HCT116 (cell line): ENCODE results near the gene CNNM3. TPM values are rescaled to one million over a fixed set of nuclear protein-coding genes. Genes with fewer than 3 reads are reported as not detected.

Experiments used
- ATAC-seq: fragments of 200-7000 bp; cut with Tn5 transposase; 2 replicates; pipeline ENCODE4 v1.9.1; 2020; ENCODE audit warnings: mild to moderate bottlenecking, moderate library complexity
- BruUV-seq: library from RNA; stranded (reverse); fragments of 400-500 nt; replicated peaks from 2 replicates; lab custom pipeline; 2021; lab: Mats Ljungman, UMichigan
- CTCF ChIA-PET: fragments of 300-600 bp; sonication (Branson Sonifier 250); formaldehyde crosslinking; loops from one replicate; lab custom pipeline; 2021; ENCODE audit warnings: antibody characterized with exemption; lab: Charles Lee
- POLR2A ChIA-PET: fragments of 300-600, 350-600 bp; sonication (Branson Sonifier 250); formaldehyde crosslinking; loops from one replicate; lab custom pipeline; 2021; ENCODE audit warnings: antibody characterized with exemption; lab: Charles Lee
- RAD21 ChIA-PET, 2 experiments: fragments of 300-600 bp; sonication (Branson Sonifier 250); formaldehyde crosslinking; loops; one replicate each; lab custom pipeline; 2023; ENCODE audit warnings: low total read pairs in 2 of 2; ENCODE audit not compliant: uncharacterized antibody in 2 of 2, unreplicated experiment in 2 of 2, low non-redundant PET in 1 of 2; lab: Charles Lee
- DNase-seq: peaks from one replicate; pipeline ENCODE4 v3.0.0-alpha.2; 2010; ENCODE audit warnings: low read depth, low spot score
- H2AFZ ChIP-seq: fragments of 200-600 bp; shearing (Covaris generic), sonication (generic); 2 replicates; pipeline ENCODE4 v1.6.1; 2017; ENCODE audit warnings: low read depth, mixed run types, mixed read lengths, antibody characterized with exemption, low read length; ENCODE audit not compliant: poor library complexity, severe bottlenecking
- H3K27ac ChIP-seq: 2 replicates; pipeline ENCODE4 v1.5.1; 2012; ENCODE audit warnings: low read depth, low read length
- H3K27me3 ChIP-seq: fragments of 200-600 bp; sonication (generic); 2 replicates; pipeline ENCODE4 v1.6.1; 2016; ENCODE audit warnings: mixed run types, low read length, mixed read lengths; ENCODE audit not compliant: insufficient read depth
- H3K36me3 ChIP-seq, 2 experiments: fragments of 200-500 bp in 1 of 2; fragments of 200-600 bp in 1 of 2; sonication (Bioruptor generic) in 1 of 2; sonication (generic) in 1 of 2; 2 replicates each; pipeline versions ENCODE4 v1.5.1 to v1.6.1; 2014 to 2016; ENCODE audit warnings: low read length in 2 of 2, inconsistent platforms in 1 of 2, mixed read lengths in 1 of 2, mixed run types in 1 of 2; ENCODE audit not compliant: insufficient read depth in 2 of 2, control insufficient read depth in 1 of 2
- H3K4me1 ChIP-seq, 2 experiments: fragments of 200-600 bp in 1 of 2; sonication (generic) in 1 of 2; 2 replicates each; pipeline versions ENCODE4 v1.5.1 to v1.6.1; 2012 to 2017; ENCODE audit warnings: low read length in 2 of 2, inconsistent platforms in 1 of 2, mild to moderate bottlenecking in 1 of 2, mixed read lengths in 1 of 2, mixed run types in 1 of 2, moderate library complexity in 1 of 2; ENCODE audit not compliant: insufficient read depth in 2 of 2, control insufficient read depth in 1 of 2
- H3K4me2 ChIP-seq: fragments of 200-600 bp; sonication (generic); 2 replicates; pipeline ENCODE4 v1.6.1; 2017; ENCODE audit warnings: mixed run types, low read length, mixed read lengths
- H3K4me3 ChIP-seq, 2 experiments: fragments of 200-600 bp in 1 of 2; sonication (generic) in 1 of 2; replicated peaks in 1 of 2; 2 replicates each; pipeline ENCODE4 v1.5.1; 2011 to 2016; ENCODE audit warnings: low read length in 2 of 2, control low read depth in 1 of 2, low read depth in 1 of 2, mild to moderate bottlenecking in 1 of 2, mixed read lengths in 1 of 2, mixed run types in 1 of 2
- H3K79me2 ChIP-seq: fragments of 200-600 bp; sonication (generic); 2 replicates; pipeline ENCODE4 v1.6.1; 2017; ENCODE audit warnings: mild to moderate bottlenecking, mixed run types, low read length, moderate library complexity, mixed read lengths; ENCODE audit not compliant: insufficient read depth
- H3K9ac ChIP-seq: fragments of 200-600 bp; sonication (generic); 2 replicates; pipeline ENCODE4 v1.6.1; 2016; ENCODE audit warnings: low read length, mixed read lengths
- H3K9me2 ChIP-seq: fragments of 200-600 bp; sonication (generic), shearing (Covaris generic); 2 replicates; pipeline ENCODE4 v1.6.1; 2017; ENCODE audit warnings: mixed run types, mild to moderate bottlenecking, moderate library complexity; ENCODE audit not compliant: insufficient read depth
- H3K9me3 ChIP-seq, 2 experiments: fragments of 200-500 bp in 1 of 2; fragments of 200-600 bp in 1 of 2; sonication (Bioruptor generic) in 1 of 2; sonication (generic) in 1 of 2; 2 replicates each; pipeline ENCODE4 v1.6.1; 2014 to 2017; ENCODE audit warnings: low read length in 2 of 2, mixed read lengths in 2 of 2, inconsistent platforms in 1 of 2, low read depth in 1 of 2, mild to moderate bottlenecking in 1 of 2, mixed run types in 1 of 2, moderate library complexity in 1 of 2; ENCODE audit not compliant: control insufficient read depth in 1 of 2, insufficient read depth in 1 of 2
- H4K20me1 ChIP-seq: fragments of 200-600 bp; sonication (generic), shearing (Covaris generic); 2 replicates; pipeline ENCODE4 v1.6.1; 2017; ENCODE audit warnings: mixed run types, mild to moderate bottlenecking, moderate library complexity; ENCODE audit not compliant: insufficient read depth
- ATF3 ChIP-seq: IDR thresholded peaks from 2 replicates; pipeline ENCODE4 v1.6.1; 2012
- EZH2 ChIP-seq: fragments of 200-600 bp; sonication (generic); IDR thresholded peaks from 2 replicates; pipeline ENCODE4 v1.6.1; 2017; ENCODE audit warnings: antibody characterized with exemption, mixed run types
- JUND ChIP-seq: IDR thresholded peaks from 2 replicates; pipeline ENCODE4 v1.6.1; 2012
- MAX ChIP-seq: IDR thresholded peaks from 2 replicates; pipeline ENCODE4 v1.6.1; 2012
- RAD21 ChIP-seq: IDR thresholded peaks from 2 replicates; pipeline ENCODE4 v1.6.1; 2012; ENCODE audit warnings: low read depth, mild to moderate bottlenecking
- REST ChIP-seq: IDR thresholded peaks from 2 replicates; pipeline ENCODE4 v1.6.1; 2012; ENCODE audit warnings: low read depth
- SP1 ChIP-seq: IDR thresholded peaks from 2 replicates; pipeline ENCODE4 v1.6.1; 2012; ENCODE audit warnings: low read depth
- SRF ChIP-seq: IDR thresholded peaks from 2 replicates; pipeline ENCODE4 v1.6.1; 2012; ENCODE audit warnings: low read depth
- TCF7L2 ChIP-seq: IDR thresholded peaks from 2 replicates; pipeline ENCODE4 v1.7.0; 2011; ENCODE audit warnings: borderline replicate concordance, inconsistent platforms; ENCODE audit not compliant: insufficient read depth, insufficient read length; ENCODE audit errors: extremely low read depth
- ZFX ChIP-seq: fragments of 450-650 bp; IDR thresholded peaks from 2 replicates; pipeline ENCODE4 v1.6.1; 2017
- ZNF274 ChIP-seq: fragments of 200-500 bp; sonication (Bioruptor generic); IDR thresholded peaks from 2 replicates; pipeline ENCODE4 v1.6.1; 2014; ENCODE audit warnings: mild to moderate bottlenecking, low read depth, low read length, inconsistent platforms
- intact Hi-C: fragments of 100-400 bp; cut with micrococcal nuclease; formaldehyde crosslinking; loops from 2 replicates; pipeline ENCODE4 v1.10.0; 2022
- total RNA-seq: library from RNA; stranded (reverse); gene quantifications from one replicate; pipeline ENCODE4 v1.2.1, GENCODE V29; 2021; ENCODE audit not compliant: unreplicated experiment
- TF ChIP-seq, protein P1 (sequence below), 3 experiments: fragments of 200-600 bp in 1 of 3; sonication (generic) in 1 of 3; IDR thresholded peaks in 2 of 3; conservative IDR thresholded peaks in 1 of 3; 2 replicates each; pipeline ENCODE4 v1.5.1; 2012 to 2017; ENCODE audit warnings: low read depth in 2 of 3, low read length in 2 of 3, antibody characterized with exemption in 1 of 3, borderline replicate concordance in 1 of 3, control low read depth in 1 of 3, mild to moderate bottlenecking in 1 of 3, mixed read lengths in 1 of 3, mixed run types in 1 of 3, moderate library complexity in 1 of 3; ENCODE audit not compliant: insufficient read depth in 1 of 3

Gene CNNM3
- total RNA-seq, 1 experiment from 2014 or later: 31.1 TPM

DNA sequence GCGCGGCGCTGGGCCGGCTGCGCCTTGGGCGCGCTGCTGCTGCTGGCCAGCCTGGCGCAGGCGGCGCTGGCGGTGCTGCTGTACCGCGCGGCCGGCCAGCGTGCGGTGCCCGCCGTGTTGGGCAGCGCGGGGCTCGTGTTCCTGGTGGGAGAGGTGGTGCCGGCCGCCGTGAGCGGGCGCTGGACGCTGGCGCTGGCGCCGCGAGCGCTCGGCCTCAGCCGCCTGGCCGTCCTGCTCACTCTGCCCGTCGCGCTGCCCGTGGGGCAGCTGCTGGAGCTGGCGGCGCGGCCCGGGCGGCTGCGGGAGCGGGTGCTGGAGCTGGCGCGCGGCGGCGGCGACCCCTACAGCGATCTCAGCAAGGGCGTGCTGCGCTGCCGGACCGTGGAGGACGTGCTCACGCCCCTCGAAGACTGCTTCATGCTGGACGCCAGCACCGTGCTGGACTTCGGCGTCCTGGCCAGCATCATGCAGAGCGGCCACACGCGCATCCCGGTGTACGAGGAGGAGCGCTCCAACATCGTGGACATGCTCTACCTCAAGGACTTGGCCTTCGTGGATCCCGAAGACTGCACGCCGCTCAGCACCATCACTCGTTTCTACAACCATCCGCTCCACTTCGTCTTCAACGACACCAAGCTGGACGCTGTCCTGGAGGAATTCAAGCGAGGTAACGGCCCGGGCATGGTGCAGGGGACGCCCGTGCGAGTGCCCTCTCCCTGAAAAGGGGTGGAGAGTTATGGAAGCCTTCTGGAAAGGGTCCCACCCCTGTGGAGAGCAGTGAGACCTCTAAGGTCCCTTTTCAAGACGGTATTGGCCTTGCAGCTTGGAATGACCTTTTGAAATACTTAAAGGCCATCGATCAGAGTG is 1.0 kb downstream of the CNNM3 start:
- CTCF ChIA-PET: interaction anchor here (1.2 to 1.7 kb wide), 3 partner anchors 41 to 295 kb away, joined by 7 to 8 read pairs (median 7); partner anchors contain the start of genes ANKRD36 and ANKRD39

GRCh38 chr2:96817882-96818281 is 1.8 kb downstream of the CNNM3 start:
- intact Hi-C loops: loop anchor here (2.0 kb wide), 1 partner anchor 51 kb away; no protein-coding TSS in a partner anchor
- H3K79me2 ChIP-seq: peaks cover 52% of the 10 kb centered on the region
- no peak overlapping the region for H3K27ac ChIP-seq
- BruUV-seq: no TSS peak
- H3K4me3 ChIP-seq: peak overlapping the region; percentile 49 to 79; a peak in 3 of 4 replicates
- peak overlapping the region; percentile 75 for H3K9ac ChIP-seq
- ATAC-seq (no peak), DNase-seq (no peak)
- no peaks in the 10 kb centered on the region for H3K9me2 ChIP-seq
- peaks cover 3 to 9% of the 10 kb centered on the region in 2 experiments; a peak in 1 of 4 replicates for H3K36me3 ChIP-seq
- ChIA-PET POLR2A (no interaction called here), CTCF (interaction anchor here (1.7 kb wide), 1 partner anchor 268 kb away, joined by 7 read pairs; no protein-coding TSS in a partner anchor), RAD21 (no interaction called here)
- peak overlapping the region; percentile 97 for H3K4me2 ChIP-seq
- H4K20me1 ChIP-seq: no peaks in the 10 kb centered on the region
- no peaks in the 10 kb centered on the region for H3K9me3 ChIP-seq
- peaks cover 11 to 21% of the 10 kb centered on the region in 2 experiments for H3K4me1 ChIP-seq
- H3K27me3 ChIP-seq: no peaks in the 10 kb centered on the region
- H2AFZ ChIP-seq: no peak overlapping the region
- TF ChIP-seq ZFX (no peak), JUND (no peak), EZH2 (no peak), ATF3 (no peak), SRF (no peak), ZNF274 (no peak), RAD21 (no peak), REST (no peak)
- TF ChIP-seq, protein P1, sequence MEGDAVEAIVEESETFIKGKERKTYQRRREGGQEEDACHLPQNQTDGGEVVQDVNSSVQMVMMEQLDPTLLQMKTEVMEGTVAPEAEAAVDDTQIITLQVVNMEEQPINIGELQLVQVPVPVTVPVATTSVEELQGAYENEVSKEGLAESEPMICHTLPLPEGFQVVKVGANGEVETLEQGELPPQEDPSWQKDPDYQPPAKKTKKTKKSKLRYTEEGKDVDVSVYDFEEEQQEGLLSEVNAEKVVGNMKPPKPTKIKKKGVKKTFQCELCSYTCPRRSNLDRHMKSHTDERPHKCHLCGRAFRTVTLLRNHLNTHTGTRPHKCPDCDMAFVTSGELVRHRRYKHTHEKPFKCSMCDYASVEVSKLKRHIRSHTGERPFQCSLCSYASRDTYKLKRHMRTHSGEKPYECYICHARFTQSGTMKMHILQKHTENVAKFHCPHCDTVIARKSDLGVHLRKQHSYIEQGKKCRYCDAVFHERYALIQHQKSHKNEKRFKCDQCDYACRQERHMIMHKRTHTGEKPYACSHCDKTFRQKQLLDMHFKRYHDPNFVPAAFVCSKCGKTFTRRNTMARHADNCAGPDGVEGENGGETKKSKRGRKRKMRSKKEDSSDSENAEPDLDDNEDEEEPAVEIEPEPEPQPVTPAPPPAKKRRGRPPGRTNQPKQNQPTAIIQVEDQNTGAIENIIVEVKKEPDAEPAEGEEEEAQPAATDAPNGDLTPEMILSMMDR (IDR thresholded peaks at IDR 0.05 in 2 of 3, conservative IDR thresholded peaks at IDR 0.05 in 1 of 3; ENCODE audit: borderline replicate concordance in 1 of 3, insufficient read depth in 1 of 3, low read depth in 2 of 3, low read length in 2 of 3): no peak

More for the DNA sequence above, 1.0 kb downstream of the CNNM3 start:
- peak overlapping the region; percentile 75 for H3K9ac ChIP-seq
- peaks cover 48% of the 10 kb centered on the region for H3K79me2 ChIP-seq
- no peak overlapping the region for H2AFZ ChIP-seq
- TF ChIP-seq SP1: no peak
- peak; percentile 51; the same call in 1 of the 2 replicates for TF ChIP-seq ZFX
- TF ChIP-seq TCF7L2: no peak
- TF ChIP-seq MAX: peak; percentile 29; the same call in 1 of the 2 replicates
- ATAC-seq: peak; percentile 0; the same call in 1 of the 2 replicates
- POLR2A ChIA-PET: interaction anchor here (0.6 to 1.1 kb wide), 6 partner anchors 11 to 192 kb away, joined by 3 to 4 read pairs (median 3); no protein-coding TSS in a partner anchor
- H4K20me1 ChIP-seq: no peaks in the 10 kb centered on the region
- RAD21 ChIA-PET: no interaction called here
- peaks cover 11 to 21% of the 10 kb centered on the region in 2 experiments for H3K4me1 ChIP-seq
- peak overlapping the region; percentile 91 for H3K27ac ChIP-seq
- no TSS peak for BruUV-seq
- peak overlapping the region; percentile 97 for H3K4me2 ChIP-seq
- H3K27me3 ChIP-seq: no peaks in the 10 kb centered on the region
- peak overlapping the region; percentile 49 to 79 for H3K4me3 ChIP-seq
- H3K36me3 ChIP-seq: peaks cover 0 to 9% of the 10 kb centered on the region in 2 experiments; a peak in 1 of 4 replicates
- intact Hi-C loops: loop anchor here (2.0 kb wide), 1 partner anchor 52 kb away; no protein-coding TSS in a partner anchor
- DNase-seq: no peak
- H3K9me3 ChIP-seq: no peaks in the 10 kb centered on the region
- no peaks in the 10 kb centered on the region for H3K9me2 ChIP-seq
